HG03159 (cell line): ENCODE data around the gene CCDC171.

ENCODE experiments used
- ATAC-seq: cut with Tn5 transposase; IDR thresholded peaks from one replicate; pipeline ENCODE4 v1.9.1; 2021; ENCODE audit warnings: mild to moderate bottlenecking, moderate library complexity; ENCODE audit not compliant: unreplicated experiment

CCDC171 gene

GRCh38 chr9:15867334-15867733 lies 314.5 kb downstream of the CCDC171 start:
- no peak for ATAC-seq

GRCh38 chr9:15867988-15868387 lies 315.1 kb downstream of the CCDC171 start:
- ATAC-seq, result no peak

DNA sequence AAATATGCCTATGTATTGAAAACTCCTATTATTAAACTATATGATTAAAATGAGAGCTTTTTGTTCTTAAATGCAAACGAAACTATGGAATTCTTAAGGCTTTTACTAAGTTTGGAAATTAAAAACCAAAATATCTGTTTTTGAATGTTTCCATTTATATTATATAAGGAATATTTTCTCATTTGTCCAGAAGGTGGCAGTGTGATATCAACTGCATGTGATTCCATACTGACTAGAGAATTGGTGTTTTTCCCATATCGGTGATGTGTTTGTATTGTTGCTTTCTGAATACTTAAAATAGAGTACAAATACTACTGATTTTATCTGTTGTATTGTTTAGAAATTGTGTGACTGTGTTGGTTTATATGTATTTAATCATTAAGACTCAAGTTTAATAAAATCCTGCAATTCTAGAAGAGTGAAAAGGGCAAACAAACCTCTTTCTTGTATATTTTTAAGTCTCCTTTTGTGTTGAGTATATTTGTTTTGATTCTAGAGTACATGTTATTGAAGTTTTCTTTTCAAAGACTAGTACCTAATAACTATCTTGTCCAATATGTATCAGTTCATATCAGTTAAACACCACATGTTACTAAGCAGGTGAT lies 320.8 kb downstream of the CCDC171 start:
- peak; percentile 78 for ATAC-seq

DNA sequence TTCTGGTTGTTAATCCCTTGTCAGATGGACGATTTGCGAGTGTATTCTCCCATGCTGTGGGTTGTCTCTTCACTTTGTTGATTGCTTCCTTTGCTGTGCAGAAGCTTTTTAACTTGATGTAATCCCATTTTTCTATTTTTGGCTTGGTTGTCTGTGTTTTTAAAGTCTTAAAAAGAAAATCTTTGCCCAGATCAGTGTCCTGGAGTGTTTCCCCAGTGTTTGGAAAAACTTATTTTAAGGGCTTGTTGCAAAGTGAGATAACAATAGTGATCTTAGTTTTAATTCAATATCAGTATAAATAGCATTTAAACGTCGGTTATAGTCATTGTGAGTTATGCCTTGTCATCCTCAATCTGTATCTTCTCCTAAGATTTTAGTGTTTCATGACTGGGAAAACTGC lies 329.5 kb downstream of the CCDC171 start:
- ATAC-seq, result no peak

DNA sequence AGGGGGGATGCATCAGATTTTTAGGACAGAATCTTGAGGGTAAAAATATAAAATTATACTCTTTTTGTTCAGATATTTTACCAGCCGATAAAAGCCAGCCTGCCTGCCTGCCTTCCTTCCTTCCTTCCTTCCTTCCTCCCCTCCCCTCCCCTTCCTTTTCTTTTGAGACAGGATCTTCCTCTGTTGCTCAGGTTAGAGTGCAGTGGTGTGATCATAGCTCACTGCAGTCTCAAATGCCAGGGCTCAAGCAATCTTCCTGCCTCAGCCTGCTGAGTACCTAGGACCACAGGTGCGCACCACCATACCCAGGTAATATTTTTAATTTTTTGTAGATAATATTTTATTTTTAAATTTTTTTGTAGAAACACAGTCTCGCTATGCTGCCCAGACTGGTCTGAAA lies 330.0 kb downstream of the CCDC171 start:
- no peak for ATAC-seq

GRCh38 chr9:15885464-15885863 lies 332.6 kb downstream of the CCDC171 start:
- ATAC-seq, result no peak

DNA sequence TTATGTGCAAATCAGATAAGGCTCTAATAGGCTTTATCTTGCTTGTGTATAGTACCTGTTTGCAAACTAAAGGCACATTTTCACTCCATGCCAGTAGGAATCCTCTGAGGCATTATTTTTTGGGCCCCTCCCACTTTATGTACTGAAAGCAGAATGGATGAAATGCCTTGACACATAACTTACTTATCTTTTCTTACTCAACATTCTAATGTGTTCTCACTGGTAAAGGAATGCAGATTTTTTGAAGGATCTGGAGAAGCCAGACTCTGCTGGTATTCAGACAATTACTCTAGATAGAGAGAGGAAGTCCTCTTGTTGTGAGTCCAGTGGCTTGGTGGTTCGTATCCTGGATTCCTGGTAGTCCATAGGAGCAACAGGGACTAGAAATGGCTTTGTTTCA lies 336.7 kb downstream of the CCDC171 start:
- ATAC-seq, result no peak

GRCh38 chr9:15901572-15901971 lies 348.7 kb downstream of the CCDC171 start:
- ATAC-seq, result no peak

DNA sequence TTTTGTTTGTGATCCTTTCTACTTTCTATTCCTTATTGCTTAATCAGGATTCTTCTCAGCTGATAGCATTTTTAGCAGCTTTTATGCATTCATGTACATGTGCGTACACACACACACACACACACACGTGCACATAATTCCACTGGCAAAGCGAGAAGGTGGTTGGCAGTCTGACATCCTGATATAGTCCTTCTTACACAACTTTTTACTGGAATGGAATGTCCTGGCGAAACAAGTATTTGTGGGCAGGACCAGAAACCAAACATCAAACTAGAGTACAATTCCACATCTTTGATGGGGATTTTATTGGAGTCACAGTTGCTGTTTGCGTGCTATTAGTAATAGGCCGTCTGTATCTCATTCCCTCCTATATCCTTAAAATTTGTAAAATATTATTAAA lies 356.5 kb downstream of the CCDC171 start:
- ATAC-seq, result no peak

GRCh38 chr9:15915711-15916110 lies 362.9 kb downstream of the CCDC171 start:
- no peak for ATAC-seq

GRCh38 chr9:15927161-15927560 lies 374.3 kb downstream of the CCDC171 start:
- ATAC-seq, result no peak

- ATAC-seq, result no peak
Measured at GRCh38 chr9:15935661-15936305, 382.9 kb downstream of the CCDC171 start.

DNA sequence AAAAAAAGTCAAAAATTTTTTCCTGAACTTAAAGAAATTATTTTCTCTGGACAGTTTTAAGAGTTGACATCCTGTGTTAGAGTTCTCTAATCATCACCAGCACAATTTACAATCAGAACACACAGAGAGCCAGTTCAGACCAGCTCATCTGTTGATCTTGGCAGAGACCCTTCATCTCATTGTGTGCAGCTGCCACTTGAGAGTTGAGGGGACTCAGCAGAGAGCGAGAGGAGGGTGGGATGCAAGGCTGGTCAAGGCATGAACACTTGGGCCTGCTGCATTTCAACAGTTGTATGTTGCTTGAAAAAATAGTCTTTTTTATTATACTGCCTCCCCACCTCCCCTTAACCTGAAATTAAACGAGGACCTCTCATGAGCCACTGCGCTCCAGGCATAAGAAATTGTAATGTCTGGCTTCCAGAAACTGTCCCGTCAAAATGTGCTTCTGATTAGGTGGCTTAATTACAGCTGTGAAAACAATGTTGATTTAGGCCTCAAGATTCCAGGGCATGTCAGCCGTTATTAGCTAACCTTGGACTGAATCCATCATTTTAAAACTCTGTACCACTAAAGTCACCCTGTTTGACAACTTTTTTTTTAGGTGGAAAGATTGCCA lies 383.6 kb downstream of the CCDC171 start:
- no peak for ATAC-seq

DNA sequence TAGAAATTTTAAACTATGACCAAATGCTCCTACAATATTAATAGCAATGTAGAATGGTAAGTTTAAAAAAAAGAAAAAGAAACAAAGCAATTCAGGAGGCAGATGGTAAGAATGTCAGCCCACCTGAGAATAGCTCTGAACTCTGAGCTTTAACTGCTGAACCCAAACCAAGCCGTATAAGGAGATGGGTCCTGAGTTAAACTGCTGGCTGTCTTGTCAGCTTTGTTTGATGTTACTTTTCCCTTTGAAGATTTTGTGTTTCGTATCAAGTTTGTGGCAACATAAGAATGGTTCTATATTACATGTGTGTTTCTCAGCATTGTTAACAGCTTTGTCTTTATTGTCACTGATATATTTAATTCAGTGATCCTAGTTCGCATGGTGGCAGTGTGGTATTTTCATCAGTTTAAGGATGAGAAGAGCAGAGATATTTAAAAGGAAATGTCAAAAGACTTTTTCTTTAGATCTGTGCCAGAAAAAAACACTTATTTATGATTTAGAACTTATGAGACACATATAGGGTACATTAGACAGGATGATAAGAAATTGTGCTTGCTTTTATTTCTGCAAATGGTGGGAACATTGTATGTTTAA lies 390.1 kb downstream of the CCDC171 start:
- no peak for ATAC-seq

DNA sequence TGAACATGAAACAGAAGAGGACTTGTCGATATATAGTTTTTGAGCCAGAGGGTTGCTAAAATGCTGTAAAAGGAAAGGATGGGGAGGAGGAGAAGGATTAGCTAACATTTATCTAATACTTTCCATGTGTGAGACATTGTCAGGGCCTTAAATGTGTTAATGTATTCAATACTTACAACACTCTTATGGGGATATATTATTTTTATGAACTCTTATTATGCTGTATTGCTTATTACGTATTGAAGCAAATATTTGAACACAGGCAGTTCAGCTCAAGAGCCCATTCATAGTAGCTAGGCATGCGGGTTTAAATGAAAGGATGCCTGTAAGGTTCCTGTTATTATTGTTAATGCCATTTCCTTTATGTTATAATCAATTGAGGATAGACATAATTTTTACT lies 391.5 kb downstream of the CCDC171 start:
- no peak for ATAC-seq

DNA sequence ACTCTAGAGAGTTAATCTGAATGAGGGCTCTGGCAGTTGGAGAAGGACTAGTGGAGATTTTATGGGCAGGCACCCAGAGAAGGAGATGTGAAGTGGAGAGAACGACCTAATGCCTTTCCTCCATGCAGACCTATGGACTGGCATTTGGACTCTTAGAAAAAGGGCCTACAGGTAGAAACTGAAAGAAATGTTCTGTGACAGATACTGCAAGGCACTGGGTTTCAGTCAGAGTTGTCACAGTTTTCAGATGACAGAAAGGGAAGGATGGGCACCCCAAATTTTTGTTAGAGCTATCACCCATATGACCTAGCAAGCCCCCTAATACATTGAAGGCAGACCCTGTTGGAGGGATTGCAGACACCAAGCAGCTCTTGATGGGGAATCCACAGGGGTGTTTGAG lies 406.8 kb downstream of the CCDC171 start:
- no peak for ATAC-seq

DNA sequence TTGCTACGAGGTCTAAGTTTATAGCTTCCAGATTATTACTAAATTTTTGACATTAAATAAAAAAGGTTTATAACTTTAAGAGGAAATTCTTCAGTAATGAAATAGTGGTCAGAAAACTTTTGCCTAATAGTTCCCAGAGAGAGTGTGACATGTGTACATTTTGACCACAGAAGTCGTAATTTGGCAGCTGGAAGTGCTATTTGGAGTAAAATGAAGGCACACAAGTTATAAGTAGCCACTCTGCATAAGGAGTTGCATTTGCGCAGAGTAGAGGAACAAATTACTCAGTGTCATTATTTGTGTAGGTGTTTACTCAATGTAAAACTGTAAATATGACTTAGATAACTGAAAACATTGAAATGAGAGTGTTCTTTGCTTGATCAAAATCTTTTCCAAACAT lies 408.4 kb downstream of the CCDC171 start:
- no peak for ATAC-seq

DNA sequence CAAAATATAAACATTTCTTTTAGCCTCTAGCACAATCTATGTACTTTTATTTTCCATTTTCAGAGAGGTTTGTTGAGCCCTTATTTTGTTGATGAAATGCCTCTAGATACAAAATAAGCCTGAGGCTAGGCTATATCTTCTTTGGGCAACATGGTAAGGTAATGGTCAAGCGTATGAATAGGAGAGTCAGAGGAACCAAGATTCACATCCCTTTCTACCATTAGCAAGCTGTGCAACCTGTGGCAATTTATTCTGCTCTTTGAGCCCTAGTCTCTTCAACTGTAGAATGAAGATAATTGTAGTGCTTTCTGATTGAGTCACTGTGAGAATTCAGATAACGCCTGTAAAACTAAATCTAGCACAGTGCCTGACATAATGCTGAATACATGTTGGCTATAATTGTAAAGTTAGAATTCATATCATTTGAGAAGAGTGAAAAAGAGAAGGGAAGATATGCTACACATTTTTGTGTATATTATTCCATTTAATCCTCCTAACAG lies 412.5 kb downstream of the CCDC171 start:
- no peak for ATAC-seq

DNA sequence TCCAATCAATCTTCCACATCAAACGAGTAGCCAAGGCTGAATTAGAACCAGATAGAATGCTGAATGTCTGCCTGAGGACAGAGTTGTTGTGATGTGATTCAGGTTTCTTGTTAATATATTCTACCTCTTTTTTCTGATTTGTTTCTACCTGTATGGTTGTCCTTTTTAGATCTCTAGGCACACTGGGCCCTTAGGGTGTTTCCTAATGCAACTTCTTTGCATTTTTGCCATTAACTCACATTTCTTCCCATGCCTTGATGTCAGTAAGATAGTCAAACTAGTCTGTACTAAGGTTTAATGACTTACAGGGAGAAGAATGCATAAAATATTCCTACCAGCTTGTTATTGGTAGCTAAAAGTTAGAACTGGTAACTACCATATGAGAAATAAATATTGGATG lies 413.6 kb downstream of the CCDC171 start:
- ATAC-seq, result no peak

DNA sequence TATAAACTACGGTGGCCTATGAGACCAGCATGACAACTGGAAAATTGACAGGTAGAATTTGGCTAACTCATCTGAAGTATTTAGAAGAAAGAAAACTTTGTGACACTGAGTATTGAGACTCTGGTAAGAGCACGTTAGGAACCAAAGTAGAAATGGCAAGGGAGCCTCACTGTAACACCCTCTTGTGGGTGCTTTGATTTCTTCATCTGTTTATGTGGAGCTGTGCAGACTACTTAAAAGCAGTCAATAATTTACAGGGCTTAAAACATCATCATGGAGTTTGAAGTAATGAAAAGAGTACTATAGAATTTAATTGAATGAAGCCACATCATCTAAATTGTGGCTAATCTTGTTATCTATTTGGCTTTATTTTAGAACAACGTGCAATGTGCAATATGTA lies 414.2 kb downstream of the CCDC171 start:
- ATAC-seq, result no peak

GRCh38 chr9:15972760-15973159 lies 419.9 kb downstream of the CCDC171 start:
- no peak for ATAC-seq
